ENCODE data around the gene STON2. TPM values are rescaled to one million over a fixed set of nuclear protein-coding genes. Genes with fewer than 3 reads are reported as not detected.

Gene STON2
- total RNA-seq, 1 donor from 2014 or later, result 24.0 TPM

DNA sequence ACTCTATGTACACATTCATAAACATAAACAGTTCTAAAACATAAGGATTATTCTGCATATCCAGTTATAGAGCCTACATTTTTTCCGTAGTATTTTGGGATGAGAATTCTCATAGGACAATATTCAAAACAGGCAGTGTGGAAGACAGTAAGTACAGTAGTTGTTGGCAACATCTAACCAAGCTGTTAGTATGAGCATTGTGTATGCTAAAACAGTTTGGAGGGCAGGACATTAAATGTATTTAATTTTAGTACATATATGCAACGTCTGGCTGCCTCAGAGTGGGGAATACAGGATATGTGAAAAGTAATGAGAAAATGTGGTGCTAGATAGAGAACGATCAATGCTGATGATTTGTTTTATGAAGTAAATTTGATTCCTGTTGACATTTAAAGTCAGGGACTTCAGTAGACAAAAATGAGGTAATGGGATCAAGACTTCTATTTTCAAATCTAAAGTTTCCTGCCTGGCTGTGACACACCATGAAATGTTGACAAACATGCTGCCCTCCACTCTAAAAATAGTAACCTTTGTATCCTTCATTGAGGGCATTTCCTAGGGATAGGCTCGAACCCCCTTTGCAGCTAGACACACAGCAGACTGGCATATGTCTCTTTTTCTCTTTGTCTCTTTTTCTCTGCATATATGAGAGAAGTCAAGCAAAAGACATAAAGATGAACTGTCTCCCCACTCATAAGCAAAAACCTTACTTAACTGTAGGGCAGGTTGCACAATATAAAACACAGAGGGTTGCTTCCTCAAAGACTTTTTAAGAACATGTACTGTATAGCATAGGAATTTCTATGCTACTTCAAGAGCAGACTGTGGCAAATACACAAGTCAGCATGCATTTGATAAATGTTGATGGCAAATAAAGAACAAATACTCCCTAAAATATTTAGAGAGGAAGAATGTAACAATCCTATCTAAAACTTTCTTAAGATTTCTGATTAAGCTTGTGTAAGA is 103.9 kb downstream of the STON2 start:
- no peaks in the 10 kb centered on the region for H3K27me3 Mint-ChIP-seq (ENCODE audit: low read depth)
- peaks cover 8% of the 10 kb centered on the region for H3K36me3 Mint-ChIP-seq (ENCODE audit: low read depth)
- peak overlapping the region; percentile 43 for H3K27ac Mint-ChIP-seq (ENCODE audit: unreplicated experiment)

DNA sequence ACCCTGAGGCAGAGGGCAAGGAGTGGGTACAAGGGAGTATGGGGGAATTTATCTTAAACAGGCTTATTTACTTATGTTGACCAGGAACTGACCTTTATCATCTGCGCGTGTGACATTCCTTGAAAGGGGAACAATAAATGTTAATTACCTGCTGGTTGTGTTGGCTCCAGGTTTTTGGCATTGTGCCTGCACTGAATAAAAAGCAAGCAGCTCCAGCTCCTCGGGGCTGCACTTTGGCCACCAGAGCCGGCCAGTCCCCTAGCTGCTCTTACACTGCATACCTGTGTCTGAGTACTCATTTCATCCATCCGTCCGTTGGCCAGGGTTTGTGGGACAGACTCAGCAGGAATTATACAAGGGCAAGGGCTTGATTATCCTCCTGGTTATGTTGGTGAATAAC is 110.6 kb downstream of the STON2 start:
- H3K4me3 Mint-ChIP-seq, result no peak overlapping the region

More for the DNA sequence above, 103.9 kb downstream of the STON2 start:
- peaks cover 8% of the 10 kb centered on the region for H3K9me3 Mint-ChIP-seq
- DNase-seq (ENCODE audit: low read depth, low spot score), result no peak
- TF ChIP-seq, protein P1, sequence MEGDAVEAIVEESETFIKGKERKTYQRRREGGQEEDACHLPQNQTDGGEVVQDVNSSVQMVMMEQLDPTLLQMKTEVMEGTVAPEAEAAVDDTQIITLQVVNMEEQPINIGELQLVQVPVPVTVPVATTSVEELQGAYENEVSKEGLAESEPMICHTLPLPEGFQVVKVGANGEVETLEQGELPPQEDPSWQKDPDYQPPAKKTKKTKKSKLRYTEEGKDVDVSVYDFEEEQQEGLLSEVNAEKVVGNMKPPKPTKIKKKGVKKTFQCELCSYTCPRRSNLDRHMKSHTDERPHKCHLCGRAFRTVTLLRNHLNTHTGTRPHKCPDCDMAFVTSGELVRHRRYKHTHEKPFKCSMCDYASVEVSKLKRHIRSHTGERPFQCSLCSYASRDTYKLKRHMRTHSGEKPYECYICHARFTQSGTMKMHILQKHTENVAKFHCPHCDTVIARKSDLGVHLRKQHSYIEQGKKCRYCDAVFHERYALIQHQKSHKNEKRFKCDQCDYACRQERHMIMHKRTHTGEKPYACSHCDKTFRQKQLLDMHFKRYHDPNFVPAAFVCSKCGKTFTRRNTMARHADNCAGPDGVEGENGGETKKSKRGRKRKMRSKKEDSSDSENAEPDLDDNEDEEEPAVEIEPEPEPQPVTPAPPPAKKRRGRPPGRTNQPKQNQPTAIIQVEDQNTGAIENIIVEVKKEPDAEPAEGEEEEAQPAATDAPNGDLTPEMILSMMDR (conservative IDR thresholded peaks at IDR 0.05), result no peak
- H3K4me3 Mint-ChIP-seq, result no peak overlapping the region
- peaks cover 8% of the 10 kb centered on the region for H3K4me1 Mint-ChIP-seq

DNA sequence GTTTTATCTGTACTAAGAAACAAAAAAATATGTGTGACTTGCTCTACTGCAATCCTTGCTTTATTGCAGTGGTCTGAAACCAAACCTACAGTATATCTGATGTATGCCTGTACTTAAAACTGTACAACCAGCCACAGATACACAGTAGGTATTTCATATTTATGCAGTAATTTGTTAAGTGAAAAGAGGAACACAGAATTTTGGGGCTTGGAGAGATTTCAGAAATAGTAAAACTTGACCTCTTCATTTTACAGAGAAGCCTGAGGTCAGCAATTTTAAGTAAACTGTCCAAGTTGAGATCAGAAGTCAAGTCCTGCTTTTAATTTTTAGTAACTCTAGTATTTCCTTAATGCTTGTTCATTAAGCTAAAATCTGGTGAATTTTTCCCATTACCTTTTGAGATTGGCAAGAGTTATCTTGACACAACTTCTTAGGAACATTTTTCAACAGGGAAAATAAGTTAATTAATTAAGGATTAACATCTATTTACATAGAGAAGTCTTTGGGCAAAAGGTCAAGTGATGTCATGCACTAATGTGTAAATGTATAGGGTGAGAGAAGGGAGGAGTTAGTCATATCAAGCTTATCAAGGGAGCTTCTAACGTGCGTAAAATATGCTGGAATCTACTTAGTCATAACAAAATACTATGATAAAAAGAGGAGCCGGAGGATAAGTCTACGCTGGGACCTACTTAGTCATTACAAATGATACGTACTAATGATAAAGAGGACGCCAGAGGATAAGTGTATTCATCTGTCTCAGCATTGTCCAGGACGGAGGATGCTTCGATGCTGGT is 113.4 kb downstream of the STON2 start:
- Mint-ChIP-seq H3K4me3 (no peak overlapping the region), H3K36me3 (ENCODE audit: low read depth) (peaks cover 14% of the 10 kb centered on the region), H3K27ac (ENCODE audit: unreplicated experiment) (no peak overlapping the region), H3K4me1 (peaks cover under 1% of the 10 kb centered on the region), H3K27me3 (ENCODE audit: low read depth) (no peaks in the 10 kb centered on the region), H3K9me3 (peaks cover 16% of the 10 kb centered on the region)
- TF ChIP-seq, protein P1 (conservative IDR thresholded peaks at IDR 0.05), result no peak
- DNase-seq (ENCODE audit: low read depth, low spot score), result no peak

More for the DNA sequence above, 110.6 kb downstream of the STON2 start:
- no peaks in the 10 kb centered on the region for H3K27me3 Mint-ChIP-seq (ENCODE audit: low read depth)
- H3K4me1 Mint-ChIP-seq, result no peaks in the 10 kb centered on the region
- DNase-seq (ENCODE audit: low read depth, low spot score), result no peak
- H3K36me3 Mint-ChIP-seq (ENCODE audit: low read depth), result peaks cover 20% of the 10 kb centered on the region
- peaks cover 24% of the 10 kb centered on the region for H3K9me3 Mint-ChIP-seq
- no peak overlapping the region for H3K27ac Mint-ChIP-seq (ENCODE audit: unreplicated experiment)
- TF ChIP-seq, protein P1 (conservative IDR thresholded peaks at IDR 0.05), result no peak

DNA sequence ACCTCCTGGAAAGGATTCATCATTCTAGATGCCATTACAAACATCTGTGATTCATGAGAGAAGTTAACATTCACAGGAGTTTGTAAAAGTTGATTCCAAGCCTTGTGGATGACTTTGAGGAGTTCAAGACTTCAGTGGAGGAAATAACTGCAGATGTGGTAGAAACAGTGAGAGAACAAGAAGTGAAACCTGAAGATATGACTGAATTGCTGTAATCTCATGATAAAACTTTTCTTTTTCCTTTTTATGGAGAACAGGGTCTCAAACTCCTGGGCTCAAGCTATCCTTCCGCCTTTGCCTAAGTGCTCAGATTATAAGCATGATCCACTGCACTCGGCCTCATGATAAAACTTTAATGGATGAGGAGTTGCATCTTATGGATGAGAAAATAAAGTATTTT is 114.9 kb downstream of the STON2 start:
- Mint-ChIP-seq H3K27ac (ENCODE audit: unreplicated experiment) (no peak overlapping the region), H3K36me3 (ENCODE audit: low read depth) (peaks cover 11% of the 10 kb centered on the region), H3K4me1 (peaks cover 7% of the 10 kb centered on the region), H3K9me3 (peaks cover 16% of the 10 kb centered on the region), H3K27me3 (ENCODE audit: low read depth) (no peaks in the 10 kb centered on the region), H3K4me3 (no peak overlapping the region)
- no peak for DNase-seq (ENCODE audit: low read depth, low spot score)
- TF ChIP-seq, protein P1 (conservative IDR thresholded peaks at IDR 0.05), result no peak

DNA sequence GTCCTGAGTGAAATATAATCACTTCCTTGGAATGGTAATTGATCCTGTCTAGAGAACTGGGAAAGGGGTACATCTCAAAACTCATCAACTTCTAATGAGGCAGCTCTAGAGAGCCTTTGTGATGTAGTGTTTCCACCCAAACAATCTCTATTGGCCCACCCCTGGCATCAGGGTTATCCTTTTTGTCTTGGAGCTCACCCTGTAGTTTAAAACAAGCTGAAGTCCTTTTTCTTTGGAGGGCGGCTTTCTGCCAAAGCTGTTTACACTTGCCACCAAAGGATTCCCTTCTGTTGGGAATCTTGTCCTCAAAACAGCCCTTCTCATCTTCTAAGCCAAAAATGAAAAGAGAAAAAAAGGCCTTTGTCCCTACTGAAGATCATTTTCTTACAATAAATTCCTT is 118.8 kb downstream of the STON2 start:
- no peak overlapping the region for H3K4me3 Mint-ChIP-seq
- TF ChIP-seq, protein P1 (conservative IDR thresholded peaks at IDR 0.05), result no peak

More for the DNA sequence above, 118.8 kb downstream of the STON2 start:
- peaks cover 5% of the 10 kb centered on the region for H3K9me3 Mint-ChIP-seq
- no peak overlapping the region for H3K27ac Mint-ChIP-seq (ENCODE audit: unreplicated experiment)
- no peak for DNase-seq (ENCODE audit: low read depth, low spot score)
- H3K27me3 Mint-ChIP-seq (ENCODE audit: low read depth), result no peaks in the 10 kb centered on the region
- H3K4me1 Mint-ChIP-seq, result peaks cover 16% of the 10 kb centered on the region
- H3K36me3 Mint-ChIP-seq (ENCODE audit: low read depth), result peaks cover 12% of the 10 kb centered on the region
